GM18499 (cell line): ENCODE measurements around the gene ENAH.
"Not testable (repeated sequence)": the region's sequence is repeated elsewhere in the genome, so short reads cannot be mapped to it uniquely, and the experiment has no call there.

Source experiments
- ATAC-seq: cut with Tn5 transposase; IDR thresholded peaks from one replicate; pipeline ENCODE4 v1.9.1; 2021; ENCODE audit warnings: moderate number of reproducible peaks; ENCODE audit not compliant: insufficient read depth, unreplicated experiment

Gene ENAH

GRCh38 chr1:225480825-225481434, 172.0 kb downstream of the ENAH start:
- peak; percentile 66 for ATAC-seq

GRCh38 chr1:225479996-225480720, 172.8 kb downstream of the ENAH start:
- ATAC-seq: no peak

GRCh38 chr1:225479341-225479740, 173.6 kb downstream of the ENAH start:
- ATAC-seq: no peak

- no peak for ATAC-seq
Measured at GRCh38 chr1:225477296-225477911, 175.5 kb downstream of the ENAH start.

GRCh38 chr1:225476538-225476988, 176.4 kb downstream of the ENAH start:
- ATAC-seq: no peak

GRCh38 chr1:225476100-225476511, 176.8 kb downstream of the ENAH start:
- ATAC-seq: no peak

GRCh38 chr1:225474986-225475820, 177.7 kb downstream of the ENAH start:
- ATAC-seq: no peak

GRCh38 chr1:225474439-225474985, 178.4 kb downstream of the ENAH start:
- ATAC-seq: no peak

GRCh38 chr1:225473676-225474438, 179.1 kb downstream of the ENAH start:
- ATAC-seq: not testable (repeated sequence)

- ATAC-seq: not testable (repeated sequence)
Measured at GRCh38 chr1:225473266-225473665, 179.7 kb downstream of the ENAH start.

GRCh38 chr1:225471453-225472301, 181.2 kb downstream of the ENAH start:
- no peak for ATAC-seq

- ATAC-seq: no peak
Measured at GRCh38 chr1:225471109-225471452, 181.8 kb downstream of the ENAH start.

- ATAC-seq: no peak
Measured at GRCh38 chr1:225470211-225471108, 182.5 kb downstream of the ENAH start.

- ATAC-seq: no peak
Measured at GRCh38 chr1:225469051-225469450, 183.9 kb downstream of the ENAH start.

- no peak for ATAC-seq
Measured at GRCh38 chr1:225468270-225469020, 184.5 kb downstream of the ENAH start.

GRCh38 chr1:225467193-225468020, 185.5 kb downstream of the ENAH start:
- peak; percentile 82 for ATAC-seq
